Endothelial cell (in vitro differentiated cells): ENCODE measurements around the gene ATP10D. TPM values are rescaled to one million over a fixed set of nuclear protein-coding genes. Genes with fewer than 3 reads are reported as not detected.
A peak's percentile ranks its signal among the peaks of the same experiment; 100 is the strongest.

Experiments
- DNase-seq: peaks from one replicate; pipeline ENCODE4 v3.0.0; 2021; ENCODE audit warnings: low spot score
- H3K27ac Mint-ChIP-seq: one replicate; pipeline ENCODE4 v1.8.0; 2021; ENCODE audit warnings: mixed read lengths, inconsistent platforms; ENCODE audit not compliant: unreplicated experiment
- H3K27me3 Mint-ChIP-seq: one replicate; pipeline ENCODE4 v1.8.0; 2021; ENCODE audit warnings: mild to moderate bottlenecking, moderate library complexity, mixed read lengths, inconsistent platforms; ENCODE audit not compliant: unreplicated experiment
- H3K36me3 Mint-ChIP-seq: one replicate; pipeline ENCODE4 v1.8.0; 2021; ENCODE audit warnings: mild to moderate bottlenecking, low read depth, mixed read lengths, inconsistent platforms; ENCODE audit not compliant: unreplicated experiment
- H3K4me1 Mint-ChIP-seq: one replicate; pipeline ENCODE4 v1.8.0; 2021; ENCODE audit warnings: mild to moderate bottlenecking, mixed read lengths, inconsistent platforms; ENCODE audit not compliant: unreplicated experiment
- H3K4me3 Mint-ChIP-seq: one replicate; pipeline ENCODE4 v1.8.0; 2021; ENCODE audit warnings: mild to moderate bottlenecking, mixed read lengths, inconsistent platforms; ENCODE audit not compliant: unreplicated experiment
- H3K9me3 Mint-ChIP-seq: one replicate; pipeline ENCODE4 v1.8.0; 2021; ENCODE audit warnings: mixed read lengths, inconsistent platforms; ENCODE audit not compliant: unreplicated experiment
- total RNA-seq: library from RNA; stranded (reverse); fragmentation: NEBNext Ultra II Directional; extraction: Animal tissue kit (Norgen Biotek cat#: 25700); gene quantifications from one replicate; pipeline ENCODE4 v1.2.1, GENCODE V29; 2021; ENCODE audit not compliant: unreplicated experiment
- TF ChIP-seq, protein P1 (sequence below): fragments of 200-600 bp; sonication (generic); IDR thresholded peaks from one replicate; pipeline ENCODE4 v1.5.0; 2021; ENCODE audit warnings: antibody characterized with exemption; ENCODE audit not compliant: unreplicated experiment

ATP10D gene
- total RNA-seq, 1 donor from 2014 or later = 9.3 TPM

DNA sequence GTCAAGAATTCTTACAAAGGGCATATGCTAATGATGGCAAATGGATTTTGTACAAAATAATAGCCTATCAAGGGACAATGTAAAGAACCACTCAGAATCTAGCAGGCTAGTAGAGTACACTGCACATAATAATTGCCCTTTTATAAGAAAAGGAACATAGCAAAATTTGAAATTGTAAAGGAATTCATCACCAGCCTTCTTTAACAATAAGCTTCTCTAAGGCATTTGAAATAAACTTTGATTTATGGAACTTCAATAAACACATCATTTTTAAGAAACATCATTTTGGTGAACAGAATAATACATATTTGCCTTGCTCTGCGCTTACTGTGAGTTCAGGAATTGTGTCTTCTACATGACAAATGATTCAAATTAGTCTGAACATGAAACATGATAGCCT is 9.7 kb upstream of the ATP10D start:
- Mint-ChIP-seq H3K27ac (no peak overlapping the region), H3K27me3 (peaks cover 2% of the 10 kb centered on the region), H3K4me3 (no peak overlapping the region), H3K4me1 (peaks cover 5% of the 10 kb centered on the region), H3K36me3 (no peaks in the 10 kb centered on the region), H3K9me3 (no peaks in the 10 kb centered on the region)
- TF ChIP-seq, protein P1, sequence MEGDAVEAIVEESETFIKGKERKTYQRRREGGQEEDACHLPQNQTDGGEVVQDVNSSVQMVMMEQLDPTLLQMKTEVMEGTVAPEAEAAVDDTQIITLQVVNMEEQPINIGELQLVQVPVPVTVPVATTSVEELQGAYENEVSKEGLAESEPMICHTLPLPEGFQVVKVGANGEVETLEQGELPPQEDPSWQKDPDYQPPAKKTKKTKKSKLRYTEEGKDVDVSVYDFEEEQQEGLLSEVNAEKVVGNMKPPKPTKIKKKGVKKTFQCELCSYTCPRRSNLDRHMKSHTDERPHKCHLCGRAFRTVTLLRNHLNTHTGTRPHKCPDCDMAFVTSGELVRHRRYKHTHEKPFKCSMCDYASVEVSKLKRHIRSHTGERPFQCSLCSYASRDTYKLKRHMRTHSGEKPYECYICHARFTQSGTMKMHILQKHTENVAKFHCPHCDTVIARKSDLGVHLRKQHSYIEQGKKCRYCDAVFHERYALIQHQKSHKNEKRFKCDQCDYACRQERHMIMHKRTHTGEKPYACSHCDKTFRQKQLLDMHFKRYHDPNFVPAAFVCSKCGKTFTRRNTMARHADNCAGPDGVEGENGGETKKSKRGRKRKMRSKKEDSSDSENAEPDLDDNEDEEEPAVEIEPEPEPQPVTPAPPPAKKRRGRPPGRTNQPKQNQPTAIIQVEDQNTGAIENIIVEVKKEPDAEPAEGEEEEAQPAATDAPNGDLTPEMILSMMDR = no peak
- DNase-seq = no peak

GRCh38 chr4:47478804-47479203 is 6.3 kb upstream of the ATP10D start:
- no peaks in the 10 kb centered on the region for H3K9me3 Mint-ChIP-seq
- peaks cover 2% of the 10 kb centered on the region for H3K27me3 Mint-ChIP-seq
- peaks cover 6% of the 10 kb centered on the region for H3K4me1 Mint-ChIP-seq
- no peak overlapping the region for H3K27ac Mint-ChIP-seq
- H3K36me3 Mint-ChIP-seq = no peaks in the 10 kb centered on the region
- H3K4me3 Mint-ChIP-seq = no peak overlapping the region
- TF ChIP-seq, protein P1 = no peak
- DNase-seq = no peak

- no peaks in the 10 kb centered on the region for H3K27me3 Mint-ChIP-seq
- H3K4me1 Mint-ChIP-seq = peaks cover 12% of the 10 kb centered on the region
- no peak overlapping the region for H3K4me3 Mint-ChIP-seq
- DNase-seq = no peak
- TF ChIP-seq, protein P1 = no peak
- no peaks in the 10 kb centered on the region for H3K9me3 Mint-ChIP-seq
- H3K27ac Mint-ChIP-seq = no peak overlapping the region
- H3K36me3 Mint-ChIP-seq = no peaks in the 10 kb centered on the region
These were observed 2.7 kb upstream of the ATP10D start for GRCh38 chr4:47482326-47482725.

DNA sequence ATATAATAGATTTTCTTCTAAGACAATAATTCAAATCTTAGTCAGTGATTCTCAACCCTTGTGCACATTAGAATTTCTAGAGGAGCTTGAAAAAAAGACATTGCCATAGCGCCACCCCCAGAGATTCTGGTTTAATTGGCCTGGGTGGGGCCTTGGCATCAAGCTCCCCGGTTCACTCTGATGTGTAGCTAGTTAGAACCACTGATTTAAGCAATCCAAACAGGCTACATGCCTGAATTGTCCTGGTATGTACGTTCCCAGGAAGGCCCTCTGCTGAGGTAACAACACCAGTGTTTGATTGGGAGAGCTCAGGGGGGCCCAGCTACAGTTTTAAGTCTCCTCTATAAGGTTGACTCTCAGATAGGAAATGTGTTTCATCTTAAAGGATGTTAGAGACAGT is 1.3 kb upstream of the ATP10D start:
- H3K4me1 Mint-ChIP-seq = peaks cover 12% of the 10 kb centered on the region
- no peak overlapping the region for H3K27ac Mint-ChIP-seq
- H3K9me3 Mint-ChIP-seq = no peaks in the 10 kb centered on the region
- TF ChIP-seq, protein P1 = no peak
- H3K27me3 Mint-ChIP-seq = no peaks in the 10 kb centered on the region
- H3K36me3 Mint-ChIP-seq = no peaks in the 10 kb centered on the region
- no peak for DNase-seq
- no peak overlapping the region for H3K4me3 Mint-ChIP-seq

DNA sequence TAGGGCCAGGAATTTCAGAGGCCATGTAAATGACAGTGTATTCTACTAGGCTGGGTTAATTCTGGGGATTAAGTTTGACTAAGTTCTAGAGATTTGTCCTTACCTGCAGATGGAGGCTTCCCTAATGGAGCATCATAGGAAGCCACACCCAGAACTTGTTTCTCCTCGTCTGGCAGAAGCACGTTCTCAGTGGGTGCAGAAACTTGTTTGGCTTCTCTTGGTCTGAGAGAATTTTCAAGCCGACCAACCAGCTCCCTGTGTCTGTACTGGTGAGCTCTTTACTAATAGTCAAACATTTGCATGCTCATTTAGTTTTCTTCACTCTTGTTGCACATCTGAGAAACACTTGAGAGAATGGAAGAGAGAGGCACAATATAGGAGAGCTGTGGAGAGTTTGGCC is 907 bp upstream of the ATP10D start:
- Mint-ChIP-seq H3K36me3 (no peaks in the 10 kb centered on the region), H3K27ac (no peak overlapping the region), H3K9me3 (no peaks in the 10 kb centered on the region), H3K4me3 (peak overlapping the region; percentile 49), H3K27me3 (no peaks in the 10 kb centered on the region), H3K4me1 (peaks cover 12% of the 10 kb centered on the region)
- no peak for DNase-seq
- TF ChIP-seq, protein P1 = no peak
